ENCODE data around the gene VPS16. TPM values are rescaled to one million over a fixed set of nuclear protein-coding genes. Genes with fewer than 3 reads are reported as not detected.

The VPS16 gene
- total RNA-seq, 1 donor from 2014 or later = 30.0 TPM

- H3K9me3 ChIP-seq = no peaks in the 10 kb centered on the region
- H3K4me3 ChIP-seq = no peak overlapping the region
- intact Hi-C loops (cut with DNase I) = no loop called here
- H3K27ac ChIP-seq = no peak overlapping the region
- H3K27me3 ChIP-seq = no peaks in the 10 kb centered on the region
- TF ChIP-seq POLR2AphosphoS5 (IDR thresholded peaks at IDR 0.05; ENCODE audit: insufficient read depth in 1 of 2, low read depth in 1 of 2) (no peak), POLR2A (IDR thresholded peaks at IDR 0.05) (no peak), CTCF (IDR thresholded peaks at IDR 0.05) (no peak)
- H3K4me1 ChIP-seq = peaks cover 3% of the 10 kb centered on the region
- H3K36me3 ChIP-seq = peaks cover 0 to 51% of the 10 kb centered on the region in 2 donors
- DNase-seq (ENCODE audit: extremely low spot score in 2 of 2) = no peak
Observed at GRCh38 chr20:2864626-2865025, 24.1 kb downstream of the VPS16 start.

- H3K9me3 ChIP-seq = no peaks in the 10 kb centered on the region
- H3K4me1 ChIP-seq = peaks cover 7% of the 10 kb centered on the region
- no peaks in the 10 kb centered on the region for H3K27me3 ChIP-seq
- H3K36me3 ChIP-seq = peaks cover 0 to 51% of the 10 kb centered on the region in 2 donors
- H3K27ac ChIP-seq = no peak overlapping the region
- DNase-seq (ENCODE audit: extremely low spot score in 2 of 2) = no peak
- intact Hi-C loops (cut with DNase I) = no loop called here
- TF ChIP-seq POLR2AphosphoS5 (IDR thresholded peaks at IDR 0.05; ENCODE audit: insufficient read depth in 1 of 2, low read depth in 1 of 2) (no peak), POLR2A (IDR thresholded peaks at IDR 0.05) (no peak), CTCF (IDR thresholded peaks at IDR 0.05) (no peak)
- no peak overlapping the region for H3K4me3 ChIP-seq
Observed at GRCh38 chr20:2865101-2865500, 24.6 kb downstream of the VPS16 start.

- H3K4me1 ChIP-seq = peaks cover 12% of the 10 kb centered on the region
- intact Hi-C loops (cut with DNase I) = no loop called here
- no peak overlapping the region for H3K27ac ChIP-seq
- peaks cover 0 to 50% of the 10 kb centered on the region in 2 donors for H3K36me3 ChIP-seq
- no peaks in the 10 kb centered on the region for H3K9me3 ChIP-seq
- H3K27me3 ChIP-seq = no peaks in the 10 kb centered on the region
- no peak overlapping the region for H3K4me3 ChIP-seq
- DNase-seq (ENCODE audit: extremely low spot score in 2 of 2) = no peak
- TF ChIP-seq POLR2AphosphoS5 (IDR thresholded peaks at IDR 0.05; ENCODE audit: insufficient read depth in 1 of 2, low read depth in 1 of 2) (no peak), POLR2A (IDR thresholded peaks at IDR 0.05) (no peak), CTCF (IDR thresholded peaks at IDR 0.05) (no peak)
Observed at GRCh38 chr20:2865630-2866029, 25.1 kb downstream of the VPS16 start.

- Histone ChIP-seq H3K36me3 (peaks cover 0 to 44% of the 10 kb centered on the region in 2 donors), H3K9me3 (no peaks in the 10 kb centered on the region), H3K4me1 (peaks cover 18% of the 10 kb centered on the region), H3K27me3 (no peaks in the 10 kb centered on the region), H3K4me3 (no peak overlapping the region), H3K27ac (no peak overlapping the region)
- DNase-seq (ENCODE audit: extremely low spot score in 2 of 2) = no peak
- intact Hi-C loops (cut with DNase I) = no loop called here
- TF ChIP-seq POLR2A (IDR thresholded peaks at IDR 0.05) (no peak), CTCF (IDR thresholded peaks at IDR 0.05) (no peak), POLR2AphosphoS5 (IDR thresholded peaks at IDR 0.05; ENCODE audit: insufficient read depth in 1 of 2, low read depth in 1 of 2) (no peak)
Observed at GRCh38 chr20:2866236-2866635, 25.7 kb downstream of the VPS16 start.

GRCh38 chr20:2867081-2867864 is 26.7 kb downstream of the VPS16 start:
- no peak for DNase-seq (ENCODE audit: extremely low spot score in 2 of 2)
- Histone ChIP-seq H3K27me3 (no peaks in the 10 kb centered on the region), H3K4me1 (peaks cover 28% of the 10 kb centered on the region), H3K36me3 (peaks cover 0 to 34% of the 10 kb centered on the region in 2 donors), H3K27ac (no peak overlapping the region), H3K9me3 (no peaks in the 10 kb centered on the region), H3K4me3 (no peak overlapping the region)
- intact Hi-C loops (cut with DNase I) = no loop called here
- TF ChIP-seq CTCF (IDR thresholded peaks at IDR 0.05) = no peak
- TF ChIP-seq POLR2AphosphoS5 (IDR thresholded peaks at IDR 0.05; ENCODE audit: insufficient read depth in 1 of 2, low read depth in 1 of 2) = no peak
- TF ChIP-seq POLR2A (IDR thresholded peaks at IDR 0.05) = no peak
